HCT116 (cell line): ENCODE results near the gene RAB3IP. TPM values are rescaled to one million over a fixed set of nuclear protein-coding genes. Genes with fewer than 3 reads are reported as not detected.
"Not testable (repeated sequence)": the region's sequence is repeated elsewhere in the genome, so short reads cannot be mapped to it uniquely, and the experiment has no call there.

Experiments used
- ATAC-seq: fragments of 200-7000 bp; cut with Tn5 transposase; 2 replicates; pipeline ENCODE4 v1.9.1; 2020; ENCODE audit warnings: mild to moderate bottlenecking, moderate library complexity
- BruUV-seq: library from RNA; stranded (reverse); fragments of 400-500 nt; replicated peaks from 2 replicates; lab custom pipeline; 2021; lab: Mats Ljungman, UMichigan
- CTCF ChIA-PET: fragments of 300-600 bp; sonication (Branson Sonifier 250); formaldehyde crosslinking; loops from one replicate; lab custom pipeline; 2021; ENCODE audit warnings: antibody characterized with exemption; lab: Charles Lee
- POLR2A ChIA-PET: fragments of 300-600, 350-600 bp; sonication (Branson Sonifier 250); formaldehyde crosslinking; loops from one replicate; lab custom pipeline; 2021; ENCODE audit warnings: antibody characterized with exemption; lab: Charles Lee
- RAD21 ChIA-PET, 2 experiments: fragments of 300-600 bp; sonication (Branson Sonifier 250); formaldehyde crosslinking; loops; one replicate each; lab custom pipeline; 2023; ENCODE audit warnings: low total read pairs in 2 of 2; ENCODE audit not compliant: uncharacterized antibody in 2 of 2, unreplicated experiment in 2 of 2, low non-redundant PET in 1 of 2; lab: Charles Lee
- DNase-seq: peaks from one replicate; pipeline ENCODE4 v3.0.0-alpha.2; 2010; ENCODE audit warnings: low read depth, low spot score
- H2AFZ ChIP-seq: fragments of 200-600 bp; shearing (Covaris generic), sonication (generic); 2 replicates; pipeline ENCODE4 v1.6.1; 2017; ENCODE audit warnings: low read depth, mixed run types, mixed read lengths, antibody characterized with exemption, low read length; ENCODE audit not compliant: poor library complexity, severe bottlenecking
- H3K27ac ChIP-seq: 2 replicates; pipeline ENCODE4 v1.5.1; 2012; ENCODE audit warnings: low read depth, low read length
- H3K27me3 ChIP-seq: fragments of 200-600 bp; sonication (generic); 2 replicates; pipeline ENCODE4 v1.6.1; 2016; ENCODE audit warnings: mixed run types, low read length, mixed read lengths; ENCODE audit not compliant: insufficient read depth
- H3K36me3 ChIP-seq, 2 experiments: fragments of 200-500 bp in 1 of 2; fragments of 200-600 bp in 1 of 2; sonication (Bioruptor generic) in 1 of 2; sonication (generic) in 1 of 2; 2 replicates each; pipeline versions ENCODE4 v1.5.1 to v1.6.1; 2014 to 2016; ENCODE audit warnings: low read length in 2 of 2, inconsistent platforms in 1 of 2, mixed read lengths in 1 of 2, mixed run types in 1 of 2; ENCODE audit not compliant: insufficient read depth in 2 of 2, control insufficient read depth in 1 of 2
- H3K4me1 ChIP-seq, 2 experiments: fragments of 200-600 bp in 1 of 2; sonication (generic) in 1 of 2; 2 replicates each; pipeline versions ENCODE4 v1.5.1 to v1.6.1; 2012 to 2017; ENCODE audit warnings: low read length in 2 of 2, inconsistent platforms in 1 of 2, mild to moderate bottlenecking in 1 of 2, mixed read lengths in 1 of 2, mixed run types in 1 of 2, moderate library complexity in 1 of 2; ENCODE audit not compliant: insufficient read depth in 2 of 2, control insufficient read depth in 1 of 2
- H3K4me2 ChIP-seq: fragments of 200-600 bp; sonication (generic); 2 replicates; pipeline ENCODE4 v1.6.1; 2017; ENCODE audit warnings: mixed run types, low read length, mixed read lengths
- H3K4me3 ChIP-seq, 2 experiments: fragments of 200-600 bp in 1 of 2; sonication (generic) in 1 of 2; replicated peaks in 1 of 2; 2 replicates each; pipeline ENCODE4 v1.5.1; 2011 to 2016; ENCODE audit warnings: low read length in 2 of 2, control low read depth in 1 of 2, low read depth in 1 of 2, mild to moderate bottlenecking in 1 of 2, mixed read lengths in 1 of 2, mixed run types in 1 of 2
- H3K79me2 ChIP-seq: fragments of 200-600 bp; sonication (generic); 2 replicates; pipeline ENCODE4 v1.6.1; 2017; ENCODE audit warnings: mild to moderate bottlenecking, mixed run types, low read length, moderate library complexity, mixed read lengths; ENCODE audit not compliant: insufficient read depth
- H3K9ac ChIP-seq: fragments of 200-600 bp; sonication (generic); 2 replicates; pipeline ENCODE4 v1.6.1; 2016; ENCODE audit warnings: low read length, mixed read lengths
- H3K9me2 ChIP-seq: fragments of 200-600 bp; sonication (generic), shearing (Covaris generic); 2 replicates; pipeline ENCODE4 v1.6.1; 2017; ENCODE audit warnings: mixed run types, mild to moderate bottlenecking, moderate library complexity; ENCODE audit not compliant: insufficient read depth
- H3K9me3 ChIP-seq, 2 experiments: fragments of 200-500 bp in 1 of 2; fragments of 200-600 bp in 1 of 2; sonication (Bioruptor generic) in 1 of 2; sonication (generic) in 1 of 2; 2 replicates each; pipeline ENCODE4 v1.6.1; 2014 to 2017; ENCODE audit warnings: low read length in 2 of 2, mixed read lengths in 2 of 2, inconsistent platforms in 1 of 2, low read depth in 1 of 2, mild to moderate bottlenecking in 1 of 2, mixed run types in 1 of 2, moderate library complexity in 1 of 2; ENCODE audit not compliant: control insufficient read depth in 1 of 2, insufficient read depth in 1 of 2
- H4K20me1 ChIP-seq: fragments of 200-600 bp; sonication (generic), shearing (Covaris generic); 2 replicates; pipeline ENCODE4 v1.6.1; 2017; ENCODE audit warnings: mixed run types, mild to moderate bottlenecking, moderate library complexity; ENCODE audit not compliant: insufficient read depth
- ELF1 ChIP-seq: IDR thresholded peaks from 2 replicates; pipeline ENCODE4 v1.6.1; 2012; ENCODE audit warnings: low read depth, borderline replicate concordance
- EZH2 ChIP-seq: fragments of 200-600 bp; sonication (generic); IDR thresholded peaks from 2 replicates; pipeline ENCODE4 v1.6.1; 2017; ENCODE audit warnings: antibody characterized with exemption, mixed run types
- EZH2phosphoT487 ChIP-seq: fragments of 200-600 bp; IDR thresholded peaks from 2 replicates; pipeline ENCODE4 v1.6.1; 2018; ENCODE audit warnings: antibody characterized with exemption, borderline replicate concordance
- FOSL1 ChIP-seq: IDR thresholded peaks from 2 replicates; pipeline ENCODE4 v1.6.1; 2012; ENCODE audit warnings: low read depth
- REST ChIP-seq: IDR thresholded peaks from 2 replicates; pipeline ENCODE4 v1.6.1; 2012; ENCODE audit warnings: low read depth
- SP1 ChIP-seq: IDR thresholded peaks from 2 replicates; pipeline ENCODE4 v1.6.1; 2012; ENCODE audit warnings: low read depth
- TCF7L2 ChIP-seq: IDR thresholded peaks from 2 replicates; pipeline ENCODE4 v1.7.0; 2011; ENCODE audit warnings: borderline replicate concordance, inconsistent platforms; ENCODE audit not compliant: insufficient read depth, insufficient read length; ENCODE audit errors: extremely low read depth
- ZFX ChIP-seq: fragments of 450-650 bp; IDR thresholded peaks from 2 replicates; pipeline ENCODE4 v1.6.1; 2017
- intact Hi-C: fragments of 100-400 bp; cut with micrococcal nuclease; formaldehyde crosslinking; loops from 2 replicates; pipeline ENCODE4 v1.10.0; 2022
- total RNA-seq: library from RNA; stranded (reverse); gene quantifications from one replicate; pipeline ENCODE4 v1.2.1, GENCODE V29; 2021; ENCODE audit not compliant: unreplicated experiment

RAB3IP gene
- total RNA-seq, 1 experiment from 2014 or later: 31.3 TPM

GRCh38 chr12:69792533-69792932 is 53.9 kb downstream of the RAB3IP start:
- no TSS peak for BruUV-seq
- ATAC-seq (no peak), DNase-seq (no peak)
- RAD21 ChIA-PET: no interaction called here
- Histone ChIP-seq H3K36me3 (peaks cover 5 to 6% of the 10 kb centered on the region in 2 experiments; a peak in 2 of 4 replicates), H3K4me1 (no peaks in the 10 kb centered on the region), H3K4me2 (no peak overlapping the region), H3K27ac (no peak overlapping the region), H3K27me3 (no peaks in the 10 kb centered on the region), H2AFZ (no peak overlapping the region), H3K9me3 (peaks cover 3 to 7% of the 10 kb centered on the region in 2 experiments; a peak in 1 of 4 replicates), H3K9me2 (no peaks in the 10 kb centered on the region), H4K20me1 (no peaks in the 10 kb centered on the region), H3K4me3 (no peak overlapping the region), H3K9ac (no peak overlapping the region), H3K79me2 (no peaks in the 10 kb centered on the region)
- no peak for TF ChIP-seq REST
- no peak for TF ChIP-seq ZFX
- no peak for TF ChIP-seq SP1
- no peak for TF ChIP-seq TCF7L2
- no peak for TF ChIP-seq EZH2phosphoT487
- no peak for TF ChIP-seq EZH2
- TF ChIP-seq ELF1: no peak
- TF ChIP-seq FOSL1: no peak
- POLR2A ChIA-PET: interaction anchor here (1.0 kb wide), 1 partner anchor 9 kb away, joined by 3 read pairs; no protein-coding TSS in a partner anchor
- intact Hi-C loops: no loop called here
- CTCF ChIA-PET: interaction anchor here (1.3 kb wide), 1 partner anchor 13 kb away, joined by 3 read pairs; no protein-coding TSS in a partner anchor

- ATAC-seq, H3K27ac ChIP-seq, H3K4me2 ChIP-seq: not testable (repeated sequence)
Observed at GRCh38 chr12:69807101-69807897, 68.6 kb downstream of the RAB3IP start.

More at GRCh38 chr12:69807101-69807897, 68.6 kb downstream of the RAB3IP start:
- CTCF ChIA-PET, H3K9me3 ChIP-seq, POLR2A ChIA-PET, H3K36me3 ChIP-seq, H4K20me1 ChIP-seq, H3K9me2 ChIP-seq, H3K79me2 ChIP-seq, RAD21 ChIA-PET, H3K9ac ChIP-seq, intact Hi-C loops, H3K4me3 ChIP-seq, H2AFZ ChIP-seq, DNase-seq, H3K27me3 ChIP-seq, BruUV-seq, H3K4me1 ChIP-seq: not testable (repeated sequence)
